Loucy (cell line): ENCODE data around the gene FOXP1.

ENCODE experiments used
- H2AFZ ChIP-seq: fragments of 200-600 bp; sonication (generic); 2 replicates; pipeline ENCODE4 v1.6.0; 2016; ENCODE audit warnings: antibody characterized with exemption, mild to moderate bottlenecking, low read length, moderate library complexity
- H3F3A ChIP-seq: fragments of 200-600 bp; 2 replicates; pipeline ENCODE4 v1.6.0; 2016; ENCODE audit warnings: antibody characterized with exemption, low read depth, mild to moderate bottlenecking
- H3K27me3 ChIP-seq: fragments of 200-600 bp; sonication (generic); 2 replicates; pipeline ENCODE4 v1.6.1; 2014; ENCODE audit warnings: low read length, mild to moderate bottlenecking; ENCODE audit not compliant: insufficient read depth, poor library complexity, severe bottlenecking
- H3K36me3 ChIP-seq: fragments of 200-600 bp; sonication (generic); 2 replicates; pipeline ENCODE4 v1.6.1; 2016; ENCODE audit warnings: low read length; ENCODE audit not compliant: insufficient read depth
- H3K4me1 ChIP-seq: fragments of 200-600 bp; sonication (generic); 2 replicates; pipeline ENCODE4 v1.5.1; 2014; ENCODE audit warnings: low read length, mild to moderate bottlenecking; ENCODE audit not compliant: insufficient read depth, poor library complexity, severe bottlenecking
- H3K4me2 ChIP-seq: fragments of 200-600 bp; sonication (generic); 2 replicates; pipeline ENCODE4 v1.6.0; 2014; ENCODE audit warnings: antibody characterized with exemption, low read length, low read depth, mild to moderate bottlenecking; ENCODE audit not compliant: poor library complexity, severe bottlenecking
- H3K4me3 ChIP-seq: fragments of 200-600 bp; sonication (generic); 2 replicates; pipeline ENCODE4 v1.5.1; 2014; ENCODE audit warnings: low read length, mild to moderate bottlenecking, mixed read lengths; ENCODE audit not compliant: poor library complexity, severe bottlenecking
- H3K79me2 ChIP-seq: fragments of 200-600 bp; sonication (generic); 2 replicates; pipeline ENCODE4 v1.6.1; 2014; ENCODE audit warnings: low read length; ENCODE audit not compliant: insufficient read depth
- H3K9ac ChIP-seq: fragments of 200-600 bp; sonication (generic); 2 replicates; pipeline ENCODE4 v1.6.0; 2014; ENCODE audit warnings: mild to moderate bottlenecking, low read depth, low read length, moderate library complexity; ENCODE audit not compliant: poor library complexity, severe bottlenecking
- H3K9me2 ChIP-seq: fragments of 200-600 bp; sonication (generic); replicated peaks from 2 replicates; pipeline ENCODE4 v1.6.1; 2016; ENCODE audit warnings: low read depth, low read length, mixed read lengths
- H3K9me3 ChIP-seq: fragments of 200-600 bp; sonication (generic); 2 replicates; pipeline ENCODE4 v1.6.1; 2014; ENCODE audit warnings: mild to moderate bottlenecking, antibody characterized with exemption, low read length, low read depth; ENCODE audit not compliant: insufficient read depth
- H4K20me1 ChIP-seq: fragments of 200-600 bp; sonication (generic); 2 replicates; pipeline ENCODE4 v1.6.0; 2014; ENCODE audit warnings: antibody characterized with exemption, low read length, mild to moderate bottlenecking; ENCODE audit not compliant: insufficient read depth, poor library complexity, severe bottlenecking
- EZH2phosphoT487 ChIP-seq: fragments of 200-600 bp; IDR thresholded peaks from 2 replicates; pipeline ENCODE4 v1.6.1; 2018; ENCODE audit warnings: antibody characterized with exemption, mild to moderate bottlenecking, moderate library complexity, borderline replicate concordance
- TF ChIP-seq, protein P1 (sequence below): fragments of 200-600 bp; sonication (generic); conservative IDR thresholded peaks from 2 replicates; pipeline ENCODE4 v1.5.1; 2014; ENCODE audit warnings: mild to moderate bottlenecking, antibody characterized with exemption, low read length

Gene FOXP1

DNA sequence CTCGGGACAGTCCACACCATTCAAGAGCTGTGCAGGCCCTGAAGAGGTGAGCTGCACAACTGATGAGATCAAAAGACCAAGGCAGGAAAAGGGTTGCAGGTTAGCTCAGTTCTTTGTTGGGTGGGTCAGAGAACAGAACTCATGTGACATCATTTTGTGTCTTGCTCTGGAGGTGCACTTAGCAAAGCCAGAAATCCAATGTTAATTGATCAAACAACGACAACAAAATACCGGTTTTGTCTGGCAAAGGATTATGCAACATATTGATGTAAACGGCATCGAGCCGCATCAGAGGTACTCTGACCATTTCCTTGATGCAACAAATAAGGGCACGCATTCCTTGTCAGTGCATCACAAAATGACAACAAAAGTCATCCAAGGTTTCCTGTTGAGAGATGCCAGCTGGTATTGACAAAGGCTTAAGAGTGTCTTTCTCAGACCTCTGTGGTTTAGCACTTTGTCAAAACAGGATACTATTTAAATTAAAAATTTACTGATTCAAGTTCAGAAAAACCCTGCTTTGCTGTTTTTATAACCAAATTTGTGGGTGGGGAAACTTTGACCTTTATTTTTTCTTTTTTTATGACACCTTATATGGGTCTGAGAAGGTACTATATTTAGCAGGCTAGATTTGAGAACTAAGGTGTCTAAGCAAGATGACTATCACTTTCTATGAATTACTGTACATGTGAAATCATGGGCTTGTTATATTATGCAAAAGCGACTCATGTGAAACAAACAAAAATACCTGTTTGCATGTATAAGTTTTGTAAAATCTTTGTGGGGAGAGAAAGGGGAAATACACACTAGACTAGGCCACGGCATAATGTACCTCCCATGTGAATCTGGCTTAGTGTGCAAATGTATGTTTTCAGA, 496.1 kb downstream of the FOXP1 start:
- no peaks in the 10 kb centered on the region for H3K36me3 ChIP-seq
- peaks cover 12% of the 10 kb centered on the region; the same call in 1 of the 2 replicates for H3K79me2 ChIP-seq
- H3K27me3 ChIP-seq = no peaks in the 10 kb centered on the region
- peaks cover 9% of the 10 kb centered on the region for H3K4me1 ChIP-seq
- H3K4me2 ChIP-seq = no peak overlapping the region
- no peaks in the 10 kb centered on the region for H4K20me1 ChIP-seq
- H3K9me3 ChIP-seq = no peaks in the 10 kb centered on the region
- TF ChIP-seq EZH2phosphoT487 = no peak
- TF ChIP-seq, protein P1, sequence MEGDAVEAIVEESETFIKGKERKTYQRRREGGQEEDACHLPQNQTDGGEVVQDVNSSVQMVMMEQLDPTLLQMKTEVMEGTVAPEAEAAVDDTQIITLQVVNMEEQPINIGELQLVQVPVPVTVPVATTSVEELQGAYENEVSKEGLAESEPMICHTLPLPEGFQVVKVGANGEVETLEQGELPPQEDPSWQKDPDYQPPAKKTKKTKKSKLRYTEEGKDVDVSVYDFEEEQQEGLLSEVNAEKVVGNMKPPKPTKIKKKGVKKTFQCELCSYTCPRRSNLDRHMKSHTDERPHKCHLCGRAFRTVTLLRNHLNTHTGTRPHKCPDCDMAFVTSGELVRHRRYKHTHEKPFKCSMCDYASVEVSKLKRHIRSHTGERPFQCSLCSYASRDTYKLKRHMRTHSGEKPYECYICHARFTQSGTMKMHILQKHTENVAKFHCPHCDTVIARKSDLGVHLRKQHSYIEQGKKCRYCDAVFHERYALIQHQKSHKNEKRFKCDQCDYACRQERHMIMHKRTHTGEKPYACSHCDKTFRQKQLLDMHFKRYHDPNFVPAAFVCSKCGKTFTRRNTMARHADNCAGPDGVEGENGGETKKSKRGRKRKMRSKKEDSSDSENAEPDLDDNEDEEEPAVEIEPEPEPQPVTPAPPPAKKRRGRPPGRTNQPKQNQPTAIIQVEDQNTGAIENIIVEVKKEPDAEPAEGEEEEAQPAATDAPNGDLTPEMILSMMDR = no peak
- H3K9me2 ChIP-seq = no peaks in the 10 kb centered on the region
- H2AFZ ChIP-seq = no peak overlapping the region
- no peak overlapping the region for H3K4me3 ChIP-seq
- no peaks in the 10 kb centered on the region for H3F3A ChIP-seq
- H3K9ac ChIP-seq = no peak overlapping the region

DNA sequence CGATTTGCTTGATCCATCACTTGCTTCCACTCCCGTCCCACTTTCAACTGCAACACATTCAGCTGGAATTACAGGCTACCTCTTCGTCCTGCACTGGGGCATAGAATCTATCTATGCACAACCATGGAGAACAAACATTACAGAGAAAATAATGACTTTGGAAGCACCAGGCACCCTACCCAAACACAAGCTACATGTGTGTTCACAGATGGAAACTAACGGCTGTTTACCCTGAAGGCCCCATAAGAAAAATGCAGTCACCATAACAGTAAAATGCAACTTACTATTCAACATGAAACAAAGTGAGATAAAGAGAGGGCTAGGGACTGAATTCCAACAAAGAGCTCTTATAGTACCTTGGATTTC, 496.8 kb downstream of the FOXP1 start:
- H3K4me3 ChIP-seq = no peak overlapping the region
- no peaks in the 10 kb centered on the region for H3K9me3 ChIP-seq
- H3F3A ChIP-seq = no peaks in the 10 kb centered on the region
- peaks cover 12% of the 10 kb centered on the region; the same call in 1 of the 2 replicates for H3K79me2 ChIP-seq
- no peak overlapping the region for H3K9ac ChIP-seq
- H3K4me2 ChIP-seq = no peak overlapping the region
- H2AFZ ChIP-seq = no peak overlapping the region
- peaks cover 9% of the 10 kb centered on the region for H3K4me1 ChIP-seq
- no peaks in the 10 kb centered on the region for H3K9me2 ChIP-seq
- no peaks in the 10 kb centered on the region for H4K20me1 ChIP-seq
- TF ChIP-seq, protein P1 = no peak
- no peak for TF ChIP-seq EZH2phosphoT487
- no peaks in the 10 kb centered on the region for H3K27me3 ChIP-seq
- H3K36me3 ChIP-seq = no peaks in the 10 kb centered on the region

DNA sequence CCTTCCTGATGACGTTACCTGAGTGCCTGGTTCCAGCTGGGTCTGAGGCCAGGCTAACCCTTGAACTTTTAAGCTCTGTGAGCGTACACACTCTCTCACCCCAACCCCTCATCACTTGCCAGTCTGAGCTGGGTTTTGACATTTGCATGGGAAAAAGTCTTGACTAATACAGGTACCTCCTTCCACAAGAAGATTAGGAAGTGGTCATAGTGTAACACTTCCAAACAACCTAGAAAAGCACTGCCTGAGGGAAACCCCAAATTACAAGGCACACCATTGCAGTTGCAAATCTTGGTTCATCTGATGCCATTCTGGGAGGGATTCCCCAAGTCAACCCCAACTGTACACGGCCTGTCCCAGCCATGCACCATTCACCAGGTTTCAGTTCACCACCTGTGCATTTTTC, 499.8 kb downstream of the FOXP1 start:
- Histone ChIP-seq H3K36me3 (no peaks in the 10 kb centered on the region), H3K9ac (no peak overlapping the region), H3F3A (no peaks in the 10 kb centered on the region), H3K9me3 (no peaks in the 10 kb centered on the region), H2AFZ (no peak overlapping the region), H3K4me3 (no peak overlapping the region), H3K79me2 (peaks cover 23% of the 10 kb centered on the region; the same call in 1 of the 2 replicates), H3K27me3 (no peaks in the 10 kb centered on the region), H3K4me1 (peaks cover 20% of the 10 kb centered on the region), H4K20me1 (no peaks in the 10 kb centered on the region), H3K4me2 (no peak overlapping the region), H3K9me2 (no peaks in the 10 kb centered on the region)
- TF ChIP-seq, protein P1 = no peak
- TF ChIP-seq EZH2phosphoT487 = no peak
